Fibroblast of villous mesenchyme (primary cell): Measurements from ENCODE around the gene COG6. TPM values are rescaled to one million over a fixed set of nuclear protein-coding genes. Genes with fewer than 3 reads are reported as not detected.

Experiments
- DNase-seq: peaks from one replicate; pipeline ENCODE4 v3.0.0-alpha.2; 2010; ENCODE audit warnings: low read depth
- H3K4me3 ChIP-seq: 2 replicates; pipeline ENCODE4 v1.5.1; 2011; ENCODE audit warnings: low read depth, mild to moderate bottlenecking, low read length
- total RNA-seq: library from RNA; depleted of rRNA; stranded (reverse); fragments of >200 nt; gene quantifications from 2 replicates; pipeline ENCODE4 v1.2.3, GENCODE V29; 2012
- TF ChIP-seq, protein P1 (sequence below): IDR thresholded peaks from 2 replicates; pipeline ENCODE4 v1.5.1; 2012; ENCODE audit warnings: low read depth, mild to moderate bottlenecking, low read length; ENCODE audit not compliant: insufficient read depth

COG6 gene
- total RNA-seq, result 44.8 and 67.4 TPM in 2 replicates

DNA sequence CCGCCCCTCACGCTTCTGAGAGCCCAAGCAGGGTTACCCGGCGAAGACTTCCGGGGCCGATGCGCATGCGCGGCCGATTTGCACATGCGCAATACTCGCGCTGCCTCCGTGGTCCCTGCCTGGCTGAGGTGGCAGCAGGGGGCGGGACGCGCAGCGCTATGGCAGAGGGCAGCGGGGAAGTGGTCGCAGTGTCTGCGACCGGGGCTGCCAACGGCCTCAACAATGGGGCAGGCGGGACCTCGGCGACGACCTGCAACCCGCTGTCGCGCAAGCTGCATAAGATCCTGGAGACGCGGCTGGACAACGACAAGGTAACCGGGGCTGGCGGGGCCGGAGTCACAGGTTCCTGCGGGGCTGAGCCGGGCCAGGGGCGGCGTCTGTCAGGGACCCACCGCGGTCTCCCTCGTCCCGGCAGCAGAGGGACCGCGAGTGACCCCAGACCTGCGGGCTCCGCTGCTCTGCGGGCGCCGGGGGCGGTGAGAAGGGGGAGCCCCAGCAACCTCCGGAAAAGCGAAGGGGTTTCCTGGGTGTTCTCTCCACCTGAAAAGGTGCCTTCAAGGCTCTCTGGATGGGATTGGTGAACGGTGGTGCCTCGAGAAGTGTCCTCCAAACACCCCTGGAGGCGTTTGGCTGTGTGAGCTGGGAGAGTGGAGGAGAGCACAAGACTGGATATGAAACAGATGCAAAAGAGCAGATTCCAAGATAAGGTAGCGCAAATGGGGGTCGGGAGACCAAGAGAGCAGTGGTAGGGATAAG lies at the start of gene COG6:
COG6 (plus strand) TSS at position 94 of the 756 bp plus-strand sequence; CDS start at position 159, 65 bp downstream.
- DNase-seq, result peak; percentile 79
- TF ChIP-seq, protein P1, sequence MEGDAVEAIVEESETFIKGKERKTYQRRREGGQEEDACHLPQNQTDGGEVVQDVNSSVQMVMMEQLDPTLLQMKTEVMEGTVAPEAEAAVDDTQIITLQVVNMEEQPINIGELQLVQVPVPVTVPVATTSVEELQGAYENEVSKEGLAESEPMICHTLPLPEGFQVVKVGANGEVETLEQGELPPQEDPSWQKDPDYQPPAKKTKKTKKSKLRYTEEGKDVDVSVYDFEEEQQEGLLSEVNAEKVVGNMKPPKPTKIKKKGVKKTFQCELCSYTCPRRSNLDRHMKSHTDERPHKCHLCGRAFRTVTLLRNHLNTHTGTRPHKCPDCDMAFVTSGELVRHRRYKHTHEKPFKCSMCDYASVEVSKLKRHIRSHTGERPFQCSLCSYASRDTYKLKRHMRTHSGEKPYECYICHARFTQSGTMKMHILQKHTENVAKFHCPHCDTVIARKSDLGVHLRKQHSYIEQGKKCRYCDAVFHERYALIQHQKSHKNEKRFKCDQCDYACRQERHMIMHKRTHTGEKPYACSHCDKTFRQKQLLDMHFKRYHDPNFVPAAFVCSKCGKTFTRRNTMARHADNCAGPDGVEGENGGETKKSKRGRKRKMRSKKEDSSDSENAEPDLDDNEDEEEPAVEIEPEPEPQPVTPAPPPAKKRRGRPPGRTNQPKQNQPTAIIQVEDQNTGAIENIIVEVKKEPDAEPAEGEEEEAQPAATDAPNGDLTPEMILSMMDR, result peak; percentile 19
- peak within 1 kb of the TSS; percentile 97 for H3K4me3 ChIP-seq

GRCh38 chr13:39605677-39606320 lies 49.7 kb upstream of the COG6 start:
- TF ChIP-seq, protein P1, result no peak
- no peak overlapping the region for H3K4me3 ChIP-seq
- DNase-seq, result no peak

DNA sequence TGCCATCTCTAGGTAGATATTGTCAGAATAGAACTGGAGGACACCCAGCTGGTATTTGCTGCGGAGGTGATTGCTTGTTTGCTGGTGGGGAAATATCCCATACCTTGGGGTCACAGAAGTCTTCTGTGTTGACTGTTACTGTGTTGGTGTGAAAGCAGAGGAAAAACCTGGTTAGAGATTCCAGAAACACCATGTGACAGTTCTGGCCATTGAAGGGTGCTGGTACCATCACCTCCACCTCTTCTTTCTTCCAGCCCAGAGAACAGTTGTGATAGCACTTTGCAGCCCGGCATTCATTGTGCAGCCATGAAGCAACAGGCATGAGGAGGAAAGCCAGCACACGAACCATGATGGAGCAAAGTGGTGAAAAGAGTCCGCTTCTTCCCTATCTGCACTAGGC lies 47.6 kb upstream of the COG6 start:
- no peak for DNase-seq
- H3K4me3 ChIP-seq, result no peak overlapping the region
- TF ChIP-seq, protein P1, result no peak

DNA sequence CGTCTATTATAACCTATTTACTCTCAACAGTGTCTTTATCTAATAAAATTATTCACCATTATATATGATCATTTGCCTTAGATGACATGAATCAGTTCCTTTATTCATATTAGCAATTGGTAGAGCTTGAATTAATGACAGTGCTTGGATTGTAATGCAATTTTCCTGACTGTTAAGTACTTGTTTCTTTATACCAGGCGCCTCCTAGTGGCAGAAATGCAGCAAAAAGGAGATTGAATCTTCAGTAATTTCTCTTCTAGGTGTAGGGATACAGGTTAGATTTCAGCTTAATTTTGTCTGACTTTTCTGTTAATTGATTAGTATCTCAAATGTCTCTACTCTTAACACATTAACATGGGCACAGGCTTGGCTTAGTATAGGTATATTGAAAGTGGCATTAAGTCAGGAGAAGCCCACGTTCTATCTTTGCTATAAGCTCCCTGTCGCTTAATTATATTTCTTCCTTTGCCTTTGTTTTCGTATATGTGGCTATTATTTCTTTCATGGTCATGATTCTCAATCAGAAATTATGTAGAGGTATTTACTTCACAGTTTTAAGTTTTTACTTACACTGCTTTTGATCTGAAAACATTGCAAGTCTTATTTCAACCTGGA lies 43.3 kb upstream of the COG6 start:
- peak; percentile 84 for DNase-seq
- TF ChIP-seq, protein P1, result peak; percentile 77
- no peak overlapping the region for H3K4me3 ChIP-seq

DNA sequence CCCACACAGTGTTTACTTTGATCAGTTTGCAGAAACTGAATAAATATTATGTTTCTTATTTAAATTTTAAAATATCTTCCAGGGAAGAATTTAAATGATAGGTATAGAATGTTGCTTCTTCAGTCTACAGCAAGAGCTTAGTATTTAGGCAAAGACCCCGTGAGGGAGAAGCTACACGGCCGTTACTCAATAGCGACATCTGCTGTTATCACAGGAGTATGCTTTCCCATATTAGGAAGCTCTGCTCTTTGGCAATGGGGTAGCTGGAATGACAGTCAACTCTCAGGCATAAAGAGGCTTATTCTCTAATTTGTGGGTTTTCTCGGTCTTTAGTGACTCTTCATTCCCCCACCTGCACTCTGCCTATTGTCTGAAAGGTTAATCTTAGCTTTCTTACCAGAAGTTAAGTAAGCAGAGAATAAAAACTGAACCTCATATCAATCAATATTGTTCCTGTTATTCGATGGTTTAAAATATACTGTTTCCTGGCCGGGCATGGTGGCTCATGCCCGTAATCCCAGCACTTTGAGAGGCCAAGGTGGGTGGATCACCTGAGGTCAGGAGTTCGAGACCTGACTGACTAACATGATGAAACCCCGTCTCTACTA lies 39.3 kb upstream of the COG6 start:
- TF ChIP-seq, protein P1, result peak; percentile 98
- peak; percentile 76 for DNase-seq
- H3K4me3 ChIP-seq, result no peak overlapping the region

DNA sequence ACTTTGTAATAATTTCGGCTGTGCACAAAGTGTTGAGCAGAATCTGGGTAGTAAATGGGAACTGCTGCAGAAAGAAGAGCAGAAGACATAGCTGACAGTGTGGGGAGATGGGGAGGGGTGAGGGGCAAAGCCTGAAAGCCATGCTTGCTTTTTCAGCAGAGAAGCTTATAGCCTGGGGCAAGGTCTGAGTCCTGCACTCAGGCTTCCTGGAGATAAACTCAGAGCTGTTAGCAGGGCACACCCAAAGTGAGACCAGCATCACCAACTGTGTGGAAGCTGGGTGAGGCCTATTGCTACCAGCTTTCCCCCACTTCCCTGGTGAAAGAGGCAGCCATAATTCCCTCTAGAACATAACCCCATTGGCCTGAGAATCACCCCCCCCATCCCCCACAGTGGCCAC lies 36.9 kb upstream of the COG6 start:
- no peak overlapping the region for H3K4me3 ChIP-seq
- DNase-seq, result no peak
- TF ChIP-seq, protein P1, result no peak
